Measurements from ENCODE around the gene HSDL1.

DNA sequence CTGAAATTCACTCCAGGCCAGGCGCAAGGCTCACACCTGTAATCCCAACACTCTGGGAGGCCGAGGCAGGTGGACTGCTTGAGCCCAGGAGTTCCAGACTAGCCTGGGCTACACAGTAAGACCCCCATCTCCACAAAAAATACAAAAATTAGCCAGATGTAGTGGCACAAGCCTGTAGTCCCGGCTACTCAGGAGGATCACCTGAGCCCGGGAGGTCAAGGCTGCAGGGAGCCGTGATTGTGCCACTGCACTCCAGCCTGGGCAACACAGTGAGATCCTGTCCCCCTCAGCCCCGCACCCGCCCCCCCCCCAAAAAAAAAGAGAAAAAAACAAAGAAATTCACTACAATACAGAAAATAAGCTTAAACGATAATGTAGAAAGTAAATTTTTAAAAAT, 59.7 kb downstream of the HSDL1 start:
- TF ChIP-seq CTCF (IDR thresholded peaks at IDR 0.05 in 4 of 5, conservative IDR thresholded peaks at IDR 0.05 in 1 of 5) (no peak), POLR2A (IDR thresholded peaks at IDR 0.05) (no peak)
